IMR-90 (cell line): ENCODE measurements around the gene LOC101059915.

Experiments
- CEBPB ChIP-seq: IDR thresholded peaks from 2 replicates; pipeline ENCODE4 v1.6.1; 2012; ENCODE audit warnings: low read depth, low read length, improper control_type of control experiment
- CHD1 ChIP-seq: IDR thresholded peaks from 2 replicates; pipeline ENCODE4 v1.6.1; 2012; ENCODE audit warnings: low read depth, low read length, improper control_type of control experiment
- CTCF ChIP-seq: conservative IDR thresholded peaks from 2 replicates; pipeline ENCODE4 v1.5.1; 2012; ENCODE audit warnings: mild to moderate bottlenecking, low read depth, low read length, improper control_type of control experiment
- ELK1 ChIP-seq: fragments of 150-350 bp; IDR thresholded peaks from 2 replicates; pipeline ENCODE4 v1.6.1; 2016; ENCODE audit warnings: low read depth, mild to moderate bottlenecking, low read length, moderate library complexity, borderline replicate concordance
- FOS ChIP-seq: fragments of 150-350 bp; IDR thresholded peaks from 2 replicates; pipeline ENCODE4 v1.6.1; 2016; ENCODE audit warnings: low read depth, low read length
- MXI1 ChIP-seq: IDR thresholded peaks from 2 replicates; pipeline ENCODE4 v1.6.1; 2012; ENCODE audit warnings: low read depth, mild to moderate bottlenecking, low read length, moderate library complexity, borderline replicate concordance
- NFE2L2 ChIP-seq: fragments of 150-350 bp; IDR thresholded peaks from 2 replicates; pipeline ENCODE4 v1.6.1; 2016; ENCODE audit warnings: low read depth, mild to moderate bottlenecking, low read length
- POLR2A ChIP-seq: IDR thresholded peaks from 2 replicates; pipeline ENCODE4 v1.6.1; 2012; ENCODE audit warnings: mild to moderate bottlenecking, low read depth, low read length
- USF2 ChIP-seq: fragments of 150-350 bp; IDR thresholded peaks from 2 replicates; pipeline ENCODE4 v1.6.1; 2017; ENCODE audit warnings: mild to moderate bottlenecking, antibody characterized with exemption, low read length, low read depth

GRCh38 chrX:71664889-71665491 is 2.4 kb upstream of the LOC101059915 start:
- TF ChIP-seq CTCF (no peak), USF2 (no peak), MXI1 (no peak), CEBPB (no peak), CHD1 (no peak), POLR2A (no peak), NFE2L2 (no peak), FOS (no peak), ELK1 (no peak)
